Endothelial cell of umbilical vein (primary cell): Measurements from ENCODE around the gene SMARCA1. TPM values are rescaled to one million over a fixed set of nuclear protein-coding genes. Genes with fewer than 3 reads are reported as not detected.

ENCODE experiments used
- BruUV-seq: library from RNA; stranded (reverse); fragments of 400-500 nt; replicated peaks from 2 replicates; lab custom pipeline; 2021; lab: Mats Ljungman, UMichigan
- CTCF ChIA-PET: fragments of 300-600, 350-600 bp; sonication (Branson Sonifier 250); formaldehyde crosslinking; loops from one replicate; lab custom pipeline; 2021; ENCODE audit warnings: antibody characterized with exemption, inconsistent platforms; lab: Charles Lee
- POLR2A ChIA-PET: fragments of 300-600, 350-600 bp; sonication (Branson Sonifier 250); formaldehyde crosslinking; loops from one replicate; lab custom pipeline; 2021; ENCODE audit warnings: antibody characterized with exemption, inconsistent platforms; lab: Charles Lee
- DNase-seq: peaks from one replicate; pipeline ENCODE4 v3.0.0-alpha.2; 2011; ENCODE audit warnings: low read depth, low spot score
- FAIRE-seq: peaks from 2 replicates; lab custom pipeline; 2011; peaks lifted over from hg19 to GRCh38; lab: Jason Lieb, UNC
- H2AFZ ChIP-seq: 2 replicates; pipeline ENCODE4 v1.6.0; 2012; ENCODE audit warnings: low read depth, low read length, control low read depth, inconsistent platforms
- H3K27ac ChIP-seq: 2 replicates; pipeline ENCODE4 v1.5.1; 2011; ENCODE audit warnings: low read depth, mild to moderate bottlenecking, control low read depth, low read length, moderate library complexity; ENCODE audit not compliant: insufficient read depth
- H3K27me3 ChIP-seq, 2 experiments: 2 replicates each; pipeline versions ENCODE4 v1.6.0 to v1.6.1; 2011; ENCODE audit warnings: low read length in 2 of 2, mixed read lengths in 1 of 2; ENCODE audit not compliant: control insufficient read depth in 2 of 2, insufficient read depth in 2 of 2
- H3K36me3 ChIP-seq, 2 experiments: 2 replicates in 1 of 2; 3 replicates in 1 of 2; pipeline ENCODE4 v1.5.1; 2011; ENCODE audit warnings: low read length in 2 of 2, mild to moderate bottlenecking in 1 of 2, moderate library complexity in 1 of 2; ENCODE audit not compliant: control insufficient read depth in 2 of 2, insufficient read depth in 2 of 2; ENCODE audit errors: extremely low read depth in 1 of 2
- H3K4me1 ChIP-seq: 3 replicates; pipeline ENCODE4 v1.5.1; 2011; ENCODE audit warnings: mild to moderate bottlenecking, low read length; ENCODE audit not compliant: control insufficient read depth, insufficient read depth; ENCODE audit errors: extremely low read depth
- H3K4me2 ChIP-seq: 2 replicates; pipeline ENCODE4 v1.6.1; 2011; ENCODE audit warnings: low read length, control low read depth, mixed read lengths; ENCODE audit not compliant: insufficient read depth
- H3K4me3 ChIP-seq, 3 experiments: fragments of 200-600 bp in 1 of 3; sonication (generic), shearing (Covaris generic) in 1 of 3; replicated peaks in 1 of 3; 2 replicates each; pipeline ENCODE4 v1.5.1; 2011 to 2016; ENCODE audit warnings: control low read depth in 3 of 3, low read length in 3 of 3, mild to moderate bottlenecking in 2 of 3, inconsistent platforms in 1 of 3, low read depth in 1 of 3, moderate library complexity in 1 of 3; ENCODE audit not compliant: insufficient read depth in 1 of 3
- H3K79me2 ChIP-seq: 2 replicates; pipeline ENCODE4 v1.6.0; 2012; ENCODE audit warnings: low read length, inconsistent platforms; ENCODE audit not compliant: control insufficient read depth, insufficient read depth
- H3K9ac ChIP-seq: replicated peaks from 2 replicates; pipeline ENCODE3; 2011; ENCODE audit warnings: low read length, control low read depth; ENCODE audit not compliant: insufficient read depth; ENCODE audit errors: extremely low read depth
- H3K9me1 ChIP-seq: replicated peaks from 3 replicates; pipeline ENCODE4 v1.6.0; 2011; ENCODE audit warnings: mild to moderate bottlenecking, low read length; ENCODE audit not compliant: control insufficient read depth, insufficient read depth; ENCODE audit errors: extremely low read depth
- H3K9me3 ChIP-seq: replicated peaks from 2 replicates; pipeline ENCODE4 v1.5.1; 2012; ENCODE audit warnings: low read length, inconsistent platforms; ENCODE audit not compliant: control insufficient read depth, insufficient read depth
- H4K20me1 ChIP-seq: replicated peaks from 2 replicates; pipeline ENCODE3; 2011; ENCODE audit warnings: mild to moderate bottlenecking, low read length; ENCODE audit not compliant: control insufficient read depth, insufficient read depth; ENCODE audit errors: extremely low read depth
- EZH2 ChIP-seq: IDR thresholded peaks from 2 replicates; pipeline ENCODE4 v1.6.1; 2012; ENCODE audit warnings: borderline replicate concordance, low read depth, mild to moderate bottlenecking, moderate library complexity, low read length, inconsistent platforms; ENCODE audit not compliant: severe bottlenecking
- FOS ChIP-seq: IDR thresholded peaks from 2 replicates; pipeline ENCODE4 v1.6.1; 2011; ENCODE audit warnings: mild to moderate bottlenecking, low read length, moderate library complexity, borderline replicate concordance; ENCODE audit not compliant: insufficient read depth
- GATA2 ChIP-seq: IDR thresholded peaks from 2 replicates; pipeline ENCODE4 v1.7.0; 2011; ENCODE audit warnings: low read depth, mild to moderate bottlenecking, moderate library complexity, mixed read lengths, low read length; ENCODE audit not compliant: insufficient read length, insufficient read depth
- JUN ChIP-seq: IDR thresholded peaks from 2 replicates; pipeline ENCODE4 v1.6.1; 2011; ENCODE audit warnings: borderline replicate concordance, low read depth; ENCODE audit not compliant: insufficient read length, insufficient read depth
- MYC ChIP-seq: IDR thresholded peaks from one replicate; pipeline ENCODE4 v1.6.1; 2011; ENCODE audit warnings: mild to moderate bottlenecking, low read depth, low read length
- POLR2A ChIP-seq: IDR thresholded peaks from 2 replicates; pipeline ENCODE4 v1.6.1; 2012; ENCODE audit warnings: low read depth, mild to moderate bottlenecking, control low read depth, low read length
- POLR2AphosphoS5 ChIP-seq: IDR thresholded peaks from 2 replicates; pipeline ENCODE4 v1.6.1; 2012; ENCODE audit warnings: low read depth, mild to moderate bottlenecking, control low read depth, low read length, moderate library complexity; ENCODE audit not compliant: insufficient read depth
- dilution Hi-C: fragments of 300-500 bp; cut with MboI; formaldehyde crosslinking; loops from one replicate; pipeline ENCODE4 v1.15.0; 2019; ENCODE audit warnings: low sequenced_read_pairs; ENCODE audit not compliant: extremely low pct_ligation_motif_present
- intact Hi-C: fragments of 100-400 bp; cut with micrococcal nuclease; formaldehyde crosslinking; loops from one replicate; pipeline ENCODE4 v1.10.0; 2022
- polyA plus RNA-seq, 4 experiments: library from polyadenylated mRNA; depleted of rRNA in 3 of 4; stranded (reverse) in 3 of 4; unstranded in 1 of 4; fragments of >200 nt; gene quantifications; 2 replicates each; pipeline versions ENCODE4 v1.2.1 to v1.2.3, GENCODE V29; 2011 to 2012; ENCODE audit warnings: missing spikeins in 1 of 4
- total RNA-seq: library from RNA; stranded (reverse); gene quantifications from 2 replicates; pipeline ENCODE4 v1.2.3, GENCODE V29; 2021
- TF ChIP-seq, protein P1 (sequence below), 2 donors: IDR thresholded peaks; 1 replicate in 1 of 2; 2 replicates in 1 of 2; pipeline ENCODE4 v1.5.1; 2011; ENCODE audit warnings: low read length in 2 of 2, mild to moderate bottlenecking in 2 of 2, moderate library complexity in 2 of 2, control low read depth in 1 of 2, inconsistent platforms in 1 of 2, low read depth in 1 of 2; ENCODE audit not compliant: insufficient read depth in 1 of 2; ENCODE audit errors: extremely low read depth in 1 of 2

The SMARCA1 gene
- total and polyA plus RNA-seq, 2 donors (not counting 3 experiments of a cell fraction or from before 2014, with no cell fraction given), result 8.3 to 29.7 TPM

DNA sequence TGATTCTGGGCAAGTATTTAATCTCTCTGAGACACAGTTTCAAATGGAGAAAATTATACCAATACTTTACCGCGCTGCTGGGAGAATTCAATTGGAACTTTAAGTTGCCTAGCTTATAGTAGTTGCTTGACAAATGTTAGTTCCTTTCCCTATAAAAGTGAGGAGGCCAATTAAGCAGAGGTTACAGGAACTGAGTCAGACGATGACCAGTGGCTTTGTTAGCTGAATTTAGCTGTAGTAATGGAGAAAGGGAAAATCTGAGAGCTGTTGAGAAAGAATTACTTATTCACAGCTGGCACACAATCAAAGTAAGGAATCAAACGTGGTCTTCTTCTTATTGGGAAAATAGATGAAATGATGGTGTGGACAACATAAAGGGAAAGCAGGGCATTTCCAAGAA lies 29.6 kb downstream of the SMARCA1 start:
- dilution Hi-C loops, result no loop called here
- TF ChIP-seq POLR2AphosphoS5 (no peak), FOS (no peak), POLR2A (no peak), EZH2 (no peak), GATA2 (no peak), MYC (no peak), JUN (peak; percentile 12)
- TF ChIP-seq, protein P1, sequence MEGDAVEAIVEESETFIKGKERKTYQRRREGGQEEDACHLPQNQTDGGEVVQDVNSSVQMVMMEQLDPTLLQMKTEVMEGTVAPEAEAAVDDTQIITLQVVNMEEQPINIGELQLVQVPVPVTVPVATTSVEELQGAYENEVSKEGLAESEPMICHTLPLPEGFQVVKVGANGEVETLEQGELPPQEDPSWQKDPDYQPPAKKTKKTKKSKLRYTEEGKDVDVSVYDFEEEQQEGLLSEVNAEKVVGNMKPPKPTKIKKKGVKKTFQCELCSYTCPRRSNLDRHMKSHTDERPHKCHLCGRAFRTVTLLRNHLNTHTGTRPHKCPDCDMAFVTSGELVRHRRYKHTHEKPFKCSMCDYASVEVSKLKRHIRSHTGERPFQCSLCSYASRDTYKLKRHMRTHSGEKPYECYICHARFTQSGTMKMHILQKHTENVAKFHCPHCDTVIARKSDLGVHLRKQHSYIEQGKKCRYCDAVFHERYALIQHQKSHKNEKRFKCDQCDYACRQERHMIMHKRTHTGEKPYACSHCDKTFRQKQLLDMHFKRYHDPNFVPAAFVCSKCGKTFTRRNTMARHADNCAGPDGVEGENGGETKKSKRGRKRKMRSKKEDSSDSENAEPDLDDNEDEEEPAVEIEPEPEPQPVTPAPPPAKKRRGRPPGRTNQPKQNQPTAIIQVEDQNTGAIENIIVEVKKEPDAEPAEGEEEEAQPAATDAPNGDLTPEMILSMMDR (IDR thresholded peaks at IDR 0.05; ENCODE audit: extremely low read depth in 1 of 2, insufficient read depth in 1 of 2, low read depth in 1 of 2, low read length in 2 of 2), result no peak
- CTCF ChIA-PET, result no interaction called here
- FAIRE-seq, result peak; percentile 75
- H3K27ac ChIP-seq, result no peak overlapping the region
- intact Hi-C loops, result no loop called here
- no peak overlapping the region for H3K9ac ChIP-seq
- peak overlapping the region; percentile 16 for H3K4me2 ChIP-seq
- peak; percentile 37 for DNase-seq
- no peaks in the 10 kb centered on the region for H4K20me1 ChIP-seq
- H3K27me3 ChIP-seq, result no peaks in the 10 kb centered on the region
- no peaks in the 10 kb centered on the region for H3K79me2 ChIP-seq
- no peaks in the 10 kb centered on the region for H3K9me1 ChIP-seq
- no TSS peak for BruUV-seq
- H3K9me3 ChIP-seq, result no peaks in the 10 kb centered on the region
- peaks cover 0 to 4% of the 10 kb centered on the region in 2 experiments for H3K36me3 ChIP-seq
- H3K4me1 ChIP-seq, result peaks cover 5% of the 10 kb centered on the region
- POLR2A ChIA-PET, result no interaction called here
- no peak overlapping the region for H3K4me3 ChIP-seq
- H2AFZ ChIP-seq, result no peak overlapping the region
